ENCODE measurements around the gene EDARADD.
"Not testable (repeated sequence)": the region's sequence is repeated elsewhere in the genome, so short reads cannot be mapped to it uniquely, and the experiment has no call there.

The EDARADD gene

GRCh38 chr1:236438614-236439013 lies 44.5 kb downstream of the EDARADD start:
- DNase-seq (ENCODE audit: low read depth) = no peak

- DNase-seq (ENCODE audit: low read depth) = no peak
Observed at GRCh38 chr1:236440373-236440772, 46.3 kb downstream of the EDARADD start.

- no peak for DNase-seq (ENCODE audit: low read depth)
Observed at GRCh38 chr1:236450779-236451178, 56.7 kb downstream of the EDARADD start.

- peak; percentile 5 for DNase-seq (ENCODE audit: low read depth)
Observed at GRCh38 chr1:236451796-236452373, 57.8 kb downstream of the EDARADD start.

GRCh38 chr1:236455243-236455642 lies 61.2 kb downstream of the EDARADD start:
- DNase-seq (ENCODE audit: low read depth) = no peak

GRCh38 chr1:236457775-236458174 lies 63.7 kb downstream of the EDARADD start:
- DNase-seq (ENCODE audit: low read depth) = no peak

- no peak for DNase-seq (ENCODE audit: low read depth)
Observed at GRCh38 chr1:236458996-236459395, 64.9 kb downstream of the EDARADD start.

GRCh38 chr1:236460103-236460502 lies 66.0 kb downstream of the EDARADD start:
- no peak for DNase-seq (ENCODE audit: low read depth)

GRCh38 chr1:236464197-236464596 lies 70.1 kb downstream of the EDARADD start:
- not testable (repeated sequence) for DNase-seq (ENCODE audit: low read depth)

- DNase-seq (ENCODE audit: low read depth) = no peak
Observed at GRCh38 chr1:236465231-236465958, 71.3 kb downstream of the EDARADD start.

- no peak for DNase-seq (ENCODE audit: low read depth)
Observed at GRCh38 chr1:236465959-236466303, 71.8 kb downstream of the EDARADD start.

- no peak for DNase-seq (ENCODE audit: low read depth)
Observed at GRCh38 chr1:236467327-236467641, 73.2 kb downstream of the EDARADD start.

GRCh38 chr1:236468625-236469024 lies 74.5 kb downstream of the EDARADD start:
- no peak for DNase-seq (ENCODE audit: low read depth)

GRCh38 chr1:236469466-236469865 lies 75.4 kb downstream of the EDARADD start:
- DNase-seq (ENCODE audit: low read depth) = no peak

GRCh38 chr1:236471096-236471495 lies 77.0 kb downstream of the EDARADD start:
- no peak for DNase-seq (ENCODE audit: low read depth)

GRCh38 chr1:236471653-236472052 lies 77.6 kb downstream of the EDARADD start:
- no peak for DNase-seq (ENCODE audit: low read depth)

- no peak for DNase-seq (ENCODE audit: low read depth)
Observed at GRCh38 chr1:236472850-236473788, 79.0 kb downstream of the EDARADD start.

- no peak for DNase-seq (ENCODE audit: low read depth)
Observed at GRCh38 chr1:236476019-236476418, 81.9 kb downstream of the EDARADD start.

- no peak for DNase-seq (ENCODE audit: low read depth)
Observed at GRCh38 chr1:236480758-236481436, 86.8 kb downstream of the EDARADD start.

GRCh38 chr1:236484310-236484971 lies 90.4 kb downstream of the EDARADD start:
- no peak for DNase-seq (ENCODE audit: low read depth)

GRCh38 chr1:236486356-236487002 lies 92.4 kb downstream of the EDARADD start:
- no peak for DNase-seq (ENCODE audit: low read depth)

Measured in stimulated activated CD8-positive, alpha-beta memory T cell treated with anti-CD3 and anti-CD28 coated beads, Interleukin-4, amount 100 ng/mL, for 24 hours (primary cell).